GM21529 (cell line): ENCODE measurements around the gene OSGIN1.

Experiments
- ATAC-seq: cut with Tn5 transposase; IDR thresholded peaks from one replicate; pipeline ENCODE4 v1.9.1; 2021; ENCODE audit not compliant: unreplicated experiment

Gene OSGIN1

DNA sequence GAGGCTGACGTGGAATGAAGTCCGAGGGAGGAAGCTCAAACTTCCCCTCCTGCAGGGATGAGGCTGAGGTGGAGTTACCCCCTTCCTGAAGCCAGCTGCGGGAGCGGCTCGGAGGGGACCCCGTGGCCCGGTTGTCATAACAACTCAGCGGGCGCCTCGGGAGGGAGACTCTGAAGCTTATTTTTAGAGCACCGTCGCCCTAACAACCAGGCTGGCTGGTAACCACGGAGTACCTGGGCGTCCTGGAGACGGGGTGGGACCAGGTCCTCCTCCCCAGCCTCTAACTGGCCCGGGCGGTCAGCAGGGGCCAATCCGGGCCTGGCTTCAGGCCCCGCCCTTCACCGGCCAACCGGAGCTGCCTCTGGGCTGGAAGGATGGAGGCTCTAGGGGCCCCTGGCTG lies 42.7 kb downstream of the OSGIN1 start:
- no peak for ATAC-seq

DNA sequence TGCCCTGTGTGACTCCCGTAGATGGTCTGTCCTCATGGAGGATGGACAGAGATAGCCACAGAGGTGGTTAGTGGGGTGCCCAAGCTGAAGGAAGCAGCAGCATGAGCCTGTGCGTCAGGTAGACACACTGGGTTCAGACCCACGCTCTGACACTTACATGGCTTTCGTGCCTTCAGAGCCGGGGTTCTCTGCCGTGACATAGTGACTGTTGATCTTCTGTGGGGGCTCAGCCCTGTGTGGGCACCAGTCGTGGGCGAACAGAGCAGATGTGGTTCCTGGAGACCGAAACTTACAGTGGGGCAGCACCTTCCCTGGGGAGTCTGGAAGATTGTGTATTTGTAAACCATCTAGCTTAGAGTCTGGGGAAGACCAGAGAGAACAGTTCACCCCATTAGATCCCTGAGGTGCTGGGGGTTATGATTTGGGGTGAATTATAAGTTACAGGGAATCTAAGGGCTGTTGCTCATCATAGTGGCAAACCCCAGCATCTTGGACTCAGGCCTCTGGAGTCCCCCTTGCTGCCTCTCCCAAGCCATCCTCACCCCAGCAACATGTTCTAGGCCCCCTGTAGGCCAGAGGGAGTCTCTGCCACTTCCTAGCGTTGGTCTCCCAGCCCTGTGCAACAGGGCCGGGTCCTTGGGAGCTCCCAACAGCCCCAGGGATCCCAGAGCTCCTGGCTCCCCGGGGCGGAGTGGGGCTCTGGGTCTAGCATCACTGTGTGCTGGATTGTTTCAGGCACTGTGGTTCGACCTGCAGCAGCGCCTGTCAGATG lies 43.6 kb downstream of the OSGIN1 start:
- ATAC-seq = no peak

GRCh38 chr16:83998091-83998490 lies 45.1 kb downstream of the OSGIN1 start:
- ATAC-seq = no peak

DNA sequence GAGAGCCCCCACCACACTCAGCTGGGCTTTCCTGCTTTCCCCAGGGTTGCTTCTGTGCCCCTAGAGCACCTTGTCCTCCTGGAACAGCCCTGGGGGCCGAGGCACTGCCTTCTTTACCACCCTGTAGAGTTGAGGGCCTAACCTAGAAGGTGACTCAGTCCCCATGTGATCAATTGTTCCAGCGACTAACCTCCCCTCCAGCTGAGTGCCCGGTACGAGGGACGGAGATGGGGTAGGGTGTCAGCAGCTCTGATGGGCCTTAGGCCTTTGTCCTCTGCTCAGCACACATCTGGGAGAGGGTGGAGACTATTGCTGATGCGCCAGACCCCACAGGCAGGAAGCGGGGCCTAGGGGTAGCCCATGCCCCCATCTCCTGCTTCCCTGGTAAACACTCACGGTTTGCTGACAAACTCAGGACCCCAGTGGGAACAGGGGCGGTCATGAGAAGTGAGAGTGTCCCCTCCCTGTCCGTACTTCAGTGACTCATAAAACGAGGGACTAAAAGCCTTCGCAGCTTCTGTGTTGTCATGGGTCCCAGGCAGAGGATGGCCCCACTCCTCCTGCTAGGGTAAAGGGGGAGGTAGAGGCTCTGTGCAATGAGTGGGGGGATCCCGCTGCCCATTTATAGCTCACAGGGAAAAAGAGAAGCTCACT lies 48.1 kb downstream of the OSGIN1 start:
- ATAC-seq = no peak

- no peak for ATAC-seq
These were observed 48.7 kb downstream of the OSGIN1 start for GRCh38 chr16:84001726-84002125.

DNA sequence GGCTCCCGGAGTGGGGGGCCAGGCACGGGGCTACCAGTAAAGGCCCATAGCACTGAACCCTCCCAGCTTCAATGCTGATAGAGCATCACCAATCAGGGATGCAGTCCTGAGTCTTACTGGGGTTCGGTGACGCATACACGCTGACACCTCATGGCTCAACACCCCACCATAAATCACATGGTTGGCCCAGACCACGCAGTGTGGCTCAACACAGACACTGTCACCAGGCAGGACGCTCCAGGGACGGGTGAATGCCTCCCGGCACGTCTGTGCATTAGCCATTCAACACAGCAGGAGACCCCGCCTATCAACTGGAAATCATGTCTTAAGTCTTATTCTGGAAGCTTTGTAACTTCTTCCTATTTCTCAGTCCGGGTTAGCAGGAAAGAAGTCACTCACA lies 50.0 kb downstream of the OSGIN1 start:
- no peak for ATAC-seq

DNA sequence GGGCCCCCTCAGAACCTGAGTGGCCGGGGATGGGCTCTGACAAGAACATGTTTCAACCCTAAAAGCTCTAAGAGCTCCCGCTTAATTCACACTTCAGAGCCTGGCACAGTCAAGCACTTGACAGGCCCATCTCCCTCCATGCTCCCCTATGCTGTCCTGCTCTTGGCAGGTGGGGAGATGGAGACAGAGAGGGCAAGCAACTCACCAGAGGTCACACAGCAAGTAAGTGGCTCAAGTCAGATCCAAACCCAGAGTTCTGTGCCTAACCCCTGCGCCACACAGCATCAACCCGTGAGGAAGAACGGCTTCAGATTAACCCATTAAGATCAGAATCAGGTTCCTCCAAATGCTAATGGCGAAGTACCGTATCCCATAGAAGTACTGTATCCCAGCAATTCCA lies 51.4 kb downstream of the OSGIN1 start:
- no peak for ATAC-seq

- ATAC-seq = no peak
These were observed 52.4 kb downstream of the OSGIN1 start for GRCh38 chr16:84005391-84005790.

DNA sequence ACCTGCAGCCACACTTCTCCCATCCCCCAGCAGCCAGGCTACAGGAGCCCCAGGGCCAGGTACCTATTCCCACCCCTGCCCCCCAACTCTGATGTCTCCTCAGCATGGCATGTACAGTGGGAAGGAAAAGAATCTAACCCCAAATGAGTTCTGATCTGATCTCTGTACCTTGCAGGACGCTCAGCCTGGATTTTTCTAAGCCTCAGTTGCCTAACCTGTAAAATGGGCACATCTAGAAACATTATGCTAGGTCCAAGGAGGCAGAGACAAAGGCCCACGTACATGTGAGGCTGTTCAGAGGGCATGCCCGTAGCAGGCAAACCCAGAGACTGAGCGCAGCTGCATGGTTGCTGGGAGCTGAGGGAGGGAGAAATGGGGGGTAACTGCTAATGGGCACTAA lies 54.5 kb downstream of the OSGIN1 start:
- ATAC-seq = no peak

DNA sequence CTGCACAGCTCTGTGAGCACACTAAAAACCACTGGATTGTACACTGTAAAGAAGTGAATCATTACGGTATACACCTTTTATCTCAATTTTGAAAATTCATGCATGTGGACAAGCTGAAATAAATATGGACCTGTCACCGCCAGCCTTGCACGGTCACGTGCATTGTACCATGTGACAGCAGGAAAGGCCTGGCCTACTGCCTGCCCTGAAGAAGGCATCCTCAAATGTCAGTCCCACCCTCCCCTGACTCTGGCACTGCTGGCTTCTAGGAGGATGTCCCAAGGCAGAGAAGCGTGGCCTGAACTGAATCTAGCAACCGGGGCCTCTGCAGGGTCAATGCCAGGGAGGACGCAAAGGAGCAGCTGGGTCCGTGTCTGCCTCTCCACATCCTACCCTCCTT lies 54.9 kb downstream of the OSGIN1 start:
- ATAC-seq = no peak

- no peak for ATAC-seq
These were observed 56.2 kb downstream of the OSGIN1 start for GRCh38 chr16:84009282-84009681.

GRCh38 chr16:84013787-84014569 lies 60.9 kb downstream of the OSGIN1 start:
- peak; percentile 84 for ATAC-seq

DNA sequence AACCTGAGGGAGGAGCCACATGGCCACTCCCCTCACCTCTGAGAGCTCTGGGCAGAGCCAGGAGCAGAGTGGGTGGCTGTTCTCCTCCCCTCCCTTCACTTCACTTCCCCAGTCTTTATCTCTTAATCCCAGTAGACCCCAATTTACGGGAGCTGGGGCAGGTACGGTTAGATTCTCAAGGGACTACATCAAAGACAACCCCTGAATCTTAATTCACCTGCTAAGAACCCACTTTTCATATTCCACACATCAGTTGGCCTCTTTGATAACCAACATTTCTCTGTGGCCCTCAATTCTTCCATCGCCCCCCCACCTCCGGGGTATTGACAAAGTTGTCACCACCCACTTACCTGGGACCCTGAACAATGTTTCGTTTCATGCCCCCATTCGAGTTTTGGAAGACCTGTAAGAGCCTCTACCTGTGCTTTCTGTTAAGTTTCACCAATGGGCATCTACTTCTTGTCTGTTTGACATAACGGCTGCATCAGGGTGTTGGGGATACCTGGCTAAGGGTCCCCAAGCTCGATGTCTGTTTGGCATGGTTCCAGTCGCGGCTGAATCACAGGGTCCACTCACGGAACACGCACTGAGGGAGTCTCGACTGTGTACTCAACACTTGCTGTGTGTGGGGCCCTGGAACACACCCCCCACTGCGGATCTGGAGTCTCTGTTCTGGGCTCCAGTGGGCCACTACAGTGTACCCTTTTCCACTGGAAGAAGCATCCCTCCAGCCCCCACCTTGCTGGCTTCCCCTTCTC lies 61.7 kb downstream of the OSGIN1 start:
- ATAC-seq = no peak

DNA sequence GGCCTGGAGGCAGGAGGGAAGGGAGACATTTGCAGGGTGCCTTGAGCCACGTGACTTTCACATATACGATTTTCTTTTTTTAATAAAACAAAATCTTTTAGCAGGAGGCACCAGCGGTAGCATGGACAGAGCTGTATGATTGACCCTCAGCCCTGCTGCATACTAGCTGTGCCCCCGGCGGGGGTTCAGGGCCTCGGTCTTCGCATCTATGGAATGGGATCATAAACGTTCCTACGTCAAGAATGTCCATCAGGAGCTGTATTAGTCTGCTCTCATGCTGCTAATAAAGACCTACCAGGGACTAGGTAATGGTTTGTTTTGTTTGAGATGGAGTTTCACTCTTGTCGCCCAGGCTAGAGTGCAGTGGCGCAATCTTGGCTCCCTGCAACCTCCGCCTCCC lies 62.4 kb downstream of the OSGIN1 start:
- ATAC-seq = no peak
